H1 (cell line): ENCODE measurements around the gene FOLR1. TPM values are rescaled to one million over a fixed set of nuclear protein-coding genes. Genes with fewer than 3 reads are reported as not detected.
"Not testable (repeated sequence)": the region's sequence is repeated elsewhere in the genome, so short reads cannot be mapped to it uniquely, and the experiment has no call there.

Experiments used
- CTCF ChIA-PET: fragments of 300-600 bp; sonication (Branson Sonifier 250); formaldehyde crosslinking; loops from one replicate; lab custom pipeline; 2021; ENCODE audit not compliant: partially characterized antibody; lab: Charles Lee
- POLR2A ChIA-PET: fragments of 300-600 bp; sonication (Branson Sonifier 250); formaldehyde crosslinking; loops from one replicate; lab custom pipeline; 2021; ENCODE audit warnings: inconsistent platforms; ENCODE audit not compliant: partially characterized antibody; lab: Charles Lee
- DNase-seq, 2 experiments: peaks; one replicate each; pipeline versions ENCODE4 v3.0.0 to v3.0.0-alpha.2; 2010 to 2022; ENCODE audit warnings: low spot score in 2 of 2, low read depth in 1 of 2, mixed read lengths in 1 of 2
- FAIRE-seq: peaks from 2 replicates; lab custom pipeline; 2011; peaks lifted over from hg19 to GRCh38; lab: Jason Lieb, UNC
- H2AFZ ChIP-seq: 2 replicates; pipeline ENCODE4 v1.8.1; 2012; ENCODE audit warnings: low read length, inconsistent platforms
- H2AK5ac ChIP-seq: 2 replicates; pipeline ENCODE4 v1.6.1; 2013; ENCODE audit warnings: low read depth, low read length
- H2BK120ac ChIP-seq: replicated peaks from 2 replicates; pipeline ENCODE3; 2013; ENCODE audit warnings: low read depth, low read length, inconsistent platforms
- H2BK12ac ChIP-seq: 2 replicates; pipeline ENCODE4 v1.6.1; 2013; ENCODE audit warnings: low read depth, low read length
- H2BK15ac ChIP-seq: 2 replicates; pipeline ENCODE4 v1.6.1; 2013; ENCODE audit warnings: low read length
- H2BK20ac ChIP-seq: 2 replicates; pipeline ENCODE4 v1.6.1; 2013; ENCODE audit warnings: low read length
- H2BK5ac ChIP-seq: 2 replicates; pipeline ENCODE4 v1.6.1; 2013; ENCODE audit warnings: low read depth, low read length
- H3K14ac ChIP-seq: 2 replicates; pipeline ENCODE4 v1.6.1; 2013; ENCODE audit warnings: inconsistent platforms; ENCODE audit not compliant: insufficient read length
- H3K18ac ChIP-seq: 2 replicates; pipeline ENCODE4 v1.6.1; 2013; ENCODE audit warnings: low read length; ENCODE audit errors: extremely low read depth
- H3K23ac ChIP-seq: 2 replicates; pipeline ENCODE4 v1.6.1; 2013; ENCODE audit warnings: inconsistent platforms; ENCODE audit not compliant: insufficient read length
- H3K23me2 ChIP-seq: 2 replicates; pipeline ENCODE4 v1.6.1; 2013; ENCODE audit warnings: low read depth, low read length
- H3K27ac ChIP-seq: 2 replicates; pipeline ENCODE4 v1.6.1; 2011; ENCODE audit warnings: low read depth, low read length, inconsistent platforms
- H3K27me3 ChIP-seq, 4 experiments: replicated peaks in 1 of 4; 1 replicate in 1 of 4; 2 replicates in 3 of 4; pipeline versions ENCODE4 v1.6.1 to v1.8.1; 2011 to 2013; ENCODE audit warnings: low read length in 3 of 4, mild to moderate bottlenecking in 3 of 4, inconsistent platforms in 2 of 4, mixed read lengths in 2 of 4, moderate library complexity in 1 of 4; ENCODE audit not compliant: control insufficient read depth in 3 of 4, insufficient read depth in 3 of 4; ENCODE audit errors: extremely low read depth in 1 of 4
- H3K36me3 ChIP-seq, 4 experiments: 2 replicates each; pipeline versions ENCODE4 v1.6.1 to v1.8.1; 2011 to 2013; ENCODE audit warnings: mild to moderate bottlenecking in 4 of 4, low read length in 3 of 4, moderate library complexity in 2 of 4, control low read depth in 1 of 4, inconsistent platforms in 1 of 4; ENCODE audit not compliant: insufficient read depth in 4 of 4, control insufficient read depth in 2 of 4
- H3K4ac ChIP-seq: replicated peaks from 2 replicates; pipeline ENCODE3; 2013; ENCODE audit warnings: low read length, low read depth, mixed read lengths, inconsistent platforms; ENCODE audit not compliant: insufficient read length
- H3K4me1 ChIP-seq, 4 experiments: replicated peaks in 1 of 4; 1 replicate in 1 of 4; 2 replicates in 3 of 4; pipeline versions ENCODE4 v1.6.1 to v1.8.1; 2011 to 2013; ENCODE audit warnings: low read length in 3 of 4, inconsistent platforms in 2 of 4, mixed read lengths in 1 of 4; ENCODE audit not compliant: insufficient read depth in 4 of 4, control insufficient read depth in 3 of 4
- H3K4me2 ChIP-seq, 2 experiments: 2 replicates each; pipeline versions ENCODE4 v1.6.1 to v1.8.1; 2011 to 2013; ENCODE audit warnings: low read depth in 2 of 2, low read length in 2 of 2, control low read depth in 1 of 2, inconsistent platforms in 1 of 2, mild to moderate bottlenecking in 1 of 2; ENCODE audit not compliant: insufficient read depth in 1 of 2
- H3K4me3 ChIP-seq, 4 experiments: fragments of 200-600, 300-600 bp in 1 of 4; sonication (generic), shearing (Covaris generic), sonication (Bioruptor Twin) in 1 of 4; 2 replicates each; pipeline versions ENCODE4 v1.5.1 to v1.8.1; 2011 to 2016; ENCODE audit warnings: low read length in 4 of 4, low read depth in 3 of 4, control low read depth in 2 of 4, inconsistent platforms in 2 of 4, mild to moderate bottlenecking in 2 of 4, mixed read lengths in 1 of 4, moderate library complexity in 1 of 4; ENCODE audit not compliant: insufficient read depth in 2 of 4; ENCODE audit errors: extremely low read depth in 1 of 4
- H3K56ac ChIP-seq: replicated peaks from 2 replicates; pipeline ENCODE3; 2013; ENCODE audit warnings: low read depth, mild to moderate bottlenecking, mixed read lengths, low read length, inconsistent platforms; ENCODE audit not compliant: insufficient read length
- H3K79me1 ChIP-seq: 2 replicates; pipeline ENCODE4 v1.6.1; 2013; ENCODE audit warnings: low read depth, low read length, control low read depth
- H3K79me2 ChIP-seq, 2 experiments: 2 replicates each; pipeline versions ENCODE4 v1.6.1 to v1.8.1; 2012 to 2013; ENCODE audit warnings: low read length in 2 of 2, mild to moderate bottlenecking in 2 of 2, inconsistent platforms in 1 of 2; ENCODE audit not compliant: insufficient read depth in 2 of 2, control insufficient read depth in 1 of 2
- H3K9ac ChIP-seq, 4 experiments: replicated peaks in 1 of 4; 1 replicate in 1 of 4; 2 replicates in 3 of 4; pipeline versions ENCODE4 v1.6.1 to v1.8.1; 2011 to 2013; ENCODE audit warnings: low read depth in 3 of 4, low read length in 3 of 4, control low read depth in 2 of 4, mild to moderate bottlenecking in 2 of 4, moderate library complexity in 2 of 4, inconsistent platforms in 1 of 4; ENCODE audit errors: extremely low read depth in 1 of 4
- H3K9me3 ChIP-seq, 2 experiments: 2 replicates each; pipeline versions ENCODE4 v1.6.1 to v1.8.1; 2012 to 2013; ENCODE audit warnings: mild to moderate bottlenecking in 2 of 2, moderate library complexity in 2 of 2, control low read depth in 1 of 2, inconsistent platforms in 1 of 2, low read depth in 1 of 2, low read length in 1 of 2, mixed read lengths in 1 of 2; ENCODE audit not compliant: insufficient read depth in 2 of 2
- H4K20me1 ChIP-seq, 2 experiments: replicated peaks in 1 of 2; 2 replicates each; pipeline versions ENCODE3 to v1.8.1; 2011 to 2013; ENCODE audit warnings: inconsistent platforms in 2 of 2, low read length in 2 of 2, mild to moderate bottlenecking in 1 of 2; ENCODE audit not compliant: insufficient read depth in 2 of 2, control insufficient read depth in 1 of 2
- H4K5ac ChIP-seq: 2 replicates; pipeline ENCODE4 v1.6.1; 2013; ENCODE audit warnings: low read length, low read depth, mixed read lengths, inconsistent platforms; ENCODE audit not compliant: insufficient read length
- H4K8ac ChIP-seq: 2 replicates; pipeline ENCODE4 v1.8.0; 2013; ENCODE audit warnings: mild to moderate bottlenecking, moderate library complexity, low read length, inconsistent platforms; ENCODE audit not compliant: insufficient read depth; ENCODE audit errors: extremely low read depth
- H4K91ac ChIP-seq: replicated peaks from 2 replicates; pipeline ENCODE3; 2013; ENCODE audit warnings: low read length, mixed read lengths, inconsistent platforms; ENCODE audit not compliant: insufficient read length
- WGBS, 2 experiments: shearing (Covaris generic) in 1 of 2; methylation state at CpG; one replicate each; pipeline versions ENCODE4 v1.1.6 to v1.1.7; 2013 to 2015; ENCODE audit warnings: low lambda C conversion rate in 2 of 2, mixed read lengths in 2 of 2, inconsistent platforms in 1 of 2, low coverage in 1 of 2, missing lambda C conversion rate in 1 of 2; ENCODE audit not compliant: insufficient replicate concordance in 2 of 2, insufficient coverage in 1 of 2, insufficient read length in 1 of 2; ENCODE audit errors: extremely low coverage in 1 of 2, missing lambda C conversion rate in 1 of 2; 5-methylcytosine and 5-hydroxymethylcytosine counted together
- polyA plus RNA-seq, 7 experiments: library from polyadenylated mRNA; depleted of rRNA in 3 of 7; stranded (reverse) in 5 of 7; unstranded in 2 of 7; fragments of >200 nt in 5 of 7; fragments of 200-250 nt in 2 of 7; gene quantifications; 1 replicate in 5 of 7; 2 replicates in 1 of 7; 4 replicates in 1 of 7; pipeline versions ENCODE4 v1.2.1 to v1.2.3, GENCODE V29; 2011 to 2013; ENCODE audit warnings: missing spikeins in 2 of 7, mixed read lengths in 2 of 7
- total RNA-seq: library from RNA; stranded (reverse); fragmentation: NEBNext Ultra II Directional; extraction: Animal tissue kit (Norgen Biotek cat#: 25700); gene quantifications from 2 replicates; pipeline ENCODE4 v1.2.1, GENCODE V29; 2021

Gene FOLR1
- total and polyA plus RNA-seq, 2 of the 8 experiments (the other 6 are each of a cell fraction or from before 2014, with no cell fraction given), result 1.3 TPM; not detected in 1

DNA sequence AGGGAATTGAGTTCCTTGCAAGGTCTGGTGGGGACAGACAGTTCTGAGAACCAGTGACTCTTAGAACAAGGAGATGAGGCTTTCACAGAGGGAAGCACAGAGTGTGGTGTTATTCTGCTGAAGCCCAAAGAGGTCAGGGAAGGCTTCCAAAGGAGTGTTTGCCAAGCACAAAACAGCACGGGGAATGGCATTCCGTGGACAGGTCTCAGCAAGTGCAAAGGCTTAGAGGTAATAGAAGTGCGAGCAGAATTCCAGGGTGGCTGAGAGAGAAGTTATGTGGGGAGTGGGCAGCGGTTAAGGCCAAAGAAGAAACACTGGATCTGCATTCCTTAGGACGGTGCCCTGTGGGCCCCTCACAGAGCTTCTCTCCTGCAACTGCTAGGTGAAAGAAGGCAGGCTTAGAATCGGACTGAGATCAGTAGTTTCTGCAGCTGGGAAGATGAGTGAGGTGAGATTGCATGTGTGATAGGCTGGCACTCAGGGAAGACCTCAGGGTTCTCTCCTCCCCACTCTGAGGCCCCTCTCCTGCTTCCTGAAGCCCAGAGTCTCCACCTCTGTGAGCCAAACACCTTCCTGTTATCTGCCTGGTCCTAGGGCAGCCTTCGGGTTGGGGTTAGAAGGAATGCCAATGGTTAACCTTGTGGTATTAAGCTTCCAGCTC, 10.9 kb upstream of the FOLR1 start:
- H2BK5ac ChIP-seq, POLR2A ChIA-PET, H4K5ac ChIP-seq, H2AFZ ChIP-seq, FAIRE-seq, DNase-seq, H2BK20ac ChIP-seq, H4K20me1 ChIP-seq, H3K36me3 ChIP-seq, H3K79me2 ChIP-seq, H3K4me3 ChIP-seq, H3K9me3 ChIP-seq, H3K23ac ChIP-seq, H4K8ac ChIP-seq, H2BK12ac ChIP-seq, H3K27me3 ChIP-seq, H2AK5ac ChIP-seq, H3K4me1 ChIP-seq, H2BK120ac ChIP-seq, H4K91ac ChIP-seq, H3K4me2 ChIP-seq, H3K18ac ChIP-seq, H3K14ac ChIP-seq, H3K27ac ChIP-seq, H3K9ac ChIP-seq, H3K23me2 ChIP-seq, H3K79me1 ChIP-seq, H2BK15ac ChIP-seq, H3K56ac ChIP-seq, H3K4ac ChIP-seq: not testable (repeated sequence)
- CTCF ChIA-PET, result interaction anchor here (0.7 to 3.8 kb wide), 10 partner anchors 14 to 158 kb away, joined by 3 to 61 read pairs (median 6); partner anchors contain the start of gene FOLR1
- WGBS, 2 experiments, result 81% methylated on average over 7 of the region's 7 CpGs; no CpG with 5 or more reads in 1 of the 2 experiments
